DND-41 (cell line): ENCODE data around the gene GFI1.
A peak's percentile ranks its signal among the peaks of the same experiment; 100 is the strongest.

Source experiments
- ATAC-seq: fragments of 200-7000 bp; cut with Tn5 transposase; 3 replicates; pipeline ENCODE4 v1.9.1; 2021; ENCODE audit warnings: low read depth; ENCODE audit not compliant: insufficient read depth
- DNase-seq: peaks from one replicate; pipeline ENCODE4 v3.0.0-alpha.2; 2020
- H2AFZ ChIP-seq: 2 replicates; pipeline ENCODE4 v1.6.0; 2012; ENCODE audit warnings: low read depth, low read length
- H3K27ac ChIP-seq: 2 replicates; pipeline ENCODE4 v1.5.1; 2012; ENCODE audit warnings: low read length, inconsistent platforms
- H3K27me3 ChIP-seq: fragments of 200-600 bp; sonication (generic); 2 replicates; pipeline ENCODE4 v1.6.0; 2012; ENCODE audit warnings: low read length, mild to moderate bottlenecking, inconsistent platforms; ENCODE audit not compliant: insufficient read depth, poor library complexity
- H3K36me3 ChIP-seq: 2 replicates; pipeline ENCODE4 v1.5.1; 2012; ENCODE audit warnings: low read length, inconsistent platforms; ENCODE audit not compliant: insufficient read depth
- H3K4me1 ChIP-seq: 2 replicates; pipeline ENCODE4 v1.5.1; 2012; ENCODE audit warnings: mild to moderate bottlenecking, low read length; ENCODE audit not compliant: insufficient read depth
- H3K4me2 ChIP-seq: 2 replicates; pipeline ENCODE4 v1.6.0; 2012; ENCODE audit warnings: mild to moderate bottlenecking, moderate library complexity, low read length, inconsistent platforms; ENCODE audit not compliant: insufficient read depth
- H3K4me3 ChIP-seq, 2 experiments: fragments of 200-600 bp in 1 of 2; shearing (Covaris generic) in 1 of 2; 2 replicates each; pipeline ENCODE4 v1.5.1; 2012 to 2016; ENCODE audit warnings: inconsistent platforms in 2 of 2, low read length in 2 of 2, mild to moderate bottlenecking in 2 of 2, low read depth in 1 of 2, moderate library complexity in 1 of 2
- H3K79me2 ChIP-seq: 2 replicates; pipeline ENCODE4 v1.6.0; 2012; ENCODE audit warnings: low read length, inconsistent platforms; ENCODE audit not compliant: insufficient read depth
- H3K9ac ChIP-seq: 2 replicates; pipeline ENCODE4 v1.6.0; 2012; ENCODE audit warnings: low read depth, mild to moderate bottlenecking, inconsistent platforms, low read length, moderate library complexity
- H3K9me3 ChIP-seq: 2 replicates; pipeline ENCODE4 v1.5.1; 2012; ENCODE audit warnings: low read length, moderate library complexity, mild to moderate bottlenecking, inconsistent platforms; ENCODE audit not compliant: insufficient read depth, severe bottlenecking
- H4K20me1 ChIP-seq: 2 replicates; pipeline ENCODE4 v1.6.0; 2012; ENCODE audit warnings: low read length; ENCODE audit not compliant: insufficient read depth
- CTCF ChIP-seq: IDR thresholded peaks from 2 replicates; pipeline ENCODE4 v1.5.1; 2012; ENCODE audit warnings: borderline replicate concordance, low read length, moderate library complexity, mild to moderate bottlenecking; ENCODE audit not compliant: poor library complexity, severe bottlenecking; ENCODE audit errors: extremely low read depth
- EZH2 ChIP-seq: IDR thresholded peaks from 3 replicates; pipeline ENCODE4 v1.6.1; 2012; ENCODE audit warnings: borderline replicate concordance, low read depth, mild to moderate bottlenecking, moderate library complexity, low read length, inconsistent platforms; ENCODE audit not compliant: severe bottlenecking

GFI1 gene

GRCh38 chr1:92509619-92510018 lies 22.9 kb upstream of the GFI1 start:
- no peak overlapping the region for H3K27ac ChIP-seq
- ATAC-seq (no peak), DNase-seq (no peak)
- peaks cover 23% of the 10 kb centered on the region for H3K4me1 ChIP-seq
- no peak for TF ChIP-seq EZH2
- TF ChIP-seq CTCF: no peak
- no peaks in the 10 kb centered on the region for H3K36me3 ChIP-seq
- no peaks in the 10 kb centered on the region for H3K9me3 ChIP-seq
- no peak overlapping the region for H2AFZ ChIP-seq
- no peaks in the 10 kb centered on the region for H3K27me3 ChIP-seq
- no peak overlapping the region for H3K4me2 ChIP-seq
- H4K20me1 ChIP-seq: no peaks in the 10 kb centered on the region
- H3K4me3 ChIP-seq: no peak overlapping the region
- H3K79me2 ChIP-seq: no peaks in the 10 kb centered on the region
- H3K9ac ChIP-seq: no peak overlapping the region

GRCh38 chr1:92505015-92505692 lies 18.4 kb upstream of the GFI1 start:
- Histone ChIP-seq H3K4me3 (peak overlapping the region in 1 of 2 experiments; percentile 14; a peak in 2 of 4 replicates), H3K9me3 (no peaks in the 10 kb centered on the region), H3K4me1 (peaks cover 51% of the 10 kb centered on the region), H3K9ac (peak overlapping the region; percentile 49), H4K20me1 (no peaks in the 10 kb centered on the region), H3K4me2 (peak overlapping the region; percentile 52), H2AFZ (peak overlapping the region; percentile 58), H3K27me3 (no peaks in the 10 kb centered on the region), H3K36me3 (no peaks in the 10 kb centered on the region), H3K27ac (peak overlapping the region; percentile 91), H3K79me2 (no peaks in the 10 kb centered on the region)
- TF ChIP-seq EZH2: no peak
- TF ChIP-seq CTCF: no peak
- ATAC-seq (no peak; the same call in 1 of the 3 replicates), DNase-seq (peak; percentile 35)

- H3K9me3 ChIP-seq: no peaks in the 10 kb centered on the region
- peak overlapping the region; percentile 49 for H3K9ac ChIP-seq
- ATAC-seq: peak; percentile 92
- TF ChIP-seq CTCF (peak; percentile 18), EZH2 (no peak)
- no peaks in the 10 kb centered on the region for H3K36me3 ChIP-seq
- peaks cover 46% of the 10 kb centered on the region for H3K4me1 ChIP-seq
- H3K27me3 ChIP-seq: no peaks in the 10 kb centered on the region
- H3K79me2 ChIP-seq: no peaks in the 10 kb centered on the region
- H3K4me2 ChIP-seq: peak overlapping the region; percentile 52
- DNase-seq: peak; percentile 86
- peak overlapping the region; percentile 91 for H3K27ac ChIP-seq
- peak overlapping the region; percentile 58 for H2AFZ ChIP-seq
- H4K20me1 ChIP-seq: no peaks in the 10 kb centered on the region
- H3K4me3 ChIP-seq: peak overlapping the region in 1 of 2 experiments; percentile 14; a peak in 2 of 4 replicates
These were observed 17.7 kb upstream of the GFI1 start for GRCh38 chr1:92504291-92505014.
